Tibial artery (tissue), 4 donors: ENCODE measurements around the gene MACROD2.

Experiments
- DNase-seq, 2 donors: peaks; one replicate each; pipeline ENCODE4 v3.0.0-alpha.2; 2019
- H3K27ac ChIP-seq, 2 donors: fragments of 200-600 bp; sonication (generic) in 1 of 2; 1 replicate in 1 of 2; 2 replicates in 1 of 2; pipeline ENCODE4 v1.5.1; 2018 to 2019; ENCODE audit warnings: mild to moderate bottlenecking in 1 of 2
- H3K27me3 ChIP-seq, 2 donors: fragments of 200-600 bp; sonication (generic) in 1 of 2; one replicate each; pipeline versions ENCODE4 v1.5.1 to v1.6.0; 2016 to 2019
- H3K36me3 ChIP-seq, 3 donors: fragments of 200-600 bp; sonication (generic) in 2 of 3; one replicate each; pipeline ENCODE4 v1.5.1; 2016 to 2019; ENCODE audit warnings: mild to moderate bottlenecking in 2 of 3
- H3K4me1 ChIP-seq, 4 donors: fragments of 200-600 bp; sonication (generic) in 2 of 4; 1 replicate in 3 of 4; 2 replicates in 1 of 4; pipeline ENCODE4 v1.5.1; 2016 to 2019
- H3K4me3 ChIP-seq, 2 donors: fragments of 200-600 bp; sonication (generic) in 1 of 2; 1 replicate in 1 of 2; 2 replicates in 1 of 2; pipeline ENCODE4 v1.5.1; 2018 to 2019; ENCODE audit warnings: mild to moderate bottlenecking in 2 of 2
- H3K9me3 ChIP-seq, 3 donors: fragments of 200-600 bp; sonication (generic) in 1 of 3; one replicate each; pipeline ENCODE4 v1.5.1; 2016 to 2019
- intact Hi-C: fragments of 100-400 bp; cut with DNase I; formaldehyde crosslinking; loops from one replicate; pipeline ENCODE4 v1.15.0; 2023; ENCODE audit warnings: low total_unique reads
- TF ChIP-seq, protein P1 (sequence below), 2 experiments: fragments of 200-600 bp in 1 of 2; fragments of 450-650 bp in 1 of 2; IDR thresholded peaks; one replicate each; pipeline ENCODE4 v1.5.1; 2017 to 2019; ENCODE audit warnings: antibody characterized with exemption in 2 of 2, mild to moderate bottlenecking in 1 of 2, moderate library complexity in 1 of 2

The MACROD2 gene

GRCh38 chr20:15593081-15593480 lies 1597.8 kb downstream of the MACROD2 start:
- intact Hi-C loops = no loop called here

GRCh38 chr20:15594158-15594695 lies 1598.9 kb downstream of the MACROD2 start:
- TF ChIP-seq, protein P1, sequence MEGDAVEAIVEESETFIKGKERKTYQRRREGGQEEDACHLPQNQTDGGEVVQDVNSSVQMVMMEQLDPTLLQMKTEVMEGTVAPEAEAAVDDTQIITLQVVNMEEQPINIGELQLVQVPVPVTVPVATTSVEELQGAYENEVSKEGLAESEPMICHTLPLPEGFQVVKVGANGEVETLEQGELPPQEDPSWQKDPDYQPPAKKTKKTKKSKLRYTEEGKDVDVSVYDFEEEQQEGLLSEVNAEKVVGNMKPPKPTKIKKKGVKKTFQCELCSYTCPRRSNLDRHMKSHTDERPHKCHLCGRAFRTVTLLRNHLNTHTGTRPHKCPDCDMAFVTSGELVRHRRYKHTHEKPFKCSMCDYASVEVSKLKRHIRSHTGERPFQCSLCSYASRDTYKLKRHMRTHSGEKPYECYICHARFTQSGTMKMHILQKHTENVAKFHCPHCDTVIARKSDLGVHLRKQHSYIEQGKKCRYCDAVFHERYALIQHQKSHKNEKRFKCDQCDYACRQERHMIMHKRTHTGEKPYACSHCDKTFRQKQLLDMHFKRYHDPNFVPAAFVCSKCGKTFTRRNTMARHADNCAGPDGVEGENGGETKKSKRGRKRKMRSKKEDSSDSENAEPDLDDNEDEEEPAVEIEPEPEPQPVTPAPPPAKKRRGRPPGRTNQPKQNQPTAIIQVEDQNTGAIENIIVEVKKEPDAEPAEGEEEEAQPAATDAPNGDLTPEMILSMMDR (IDR thresholded peaks at IDR 0.05) = no peak
- intact Hi-C loops = no loop called here
- no peaks in the 10 kb centered on the region for H3K9me3 ChIP-seq

More at GRCh38 chr20:15593081-15593480, 1597.8 kb downstream of the MACROD2 start:
- no peaks in the 10 kb centered on the region for H3K36me3 ChIP-seq
- H3K27ac ChIP-seq = no peak overlapping the region
- H3K9me3 ChIP-seq = no peaks in the 10 kb centered on the region
- no peak for DNase-seq
- no peaks in the 10 kb centered on the region for H3K4me1 ChIP-seq
- H3K4me3 ChIP-seq = no peak overlapping the region
- TF ChIP-seq, protein P1 (IDR thresholded peaks at IDR 0.05) = no peak
- no peaks in the 10 kb centered on the region for H3K27me3 ChIP-seq

DNA sequence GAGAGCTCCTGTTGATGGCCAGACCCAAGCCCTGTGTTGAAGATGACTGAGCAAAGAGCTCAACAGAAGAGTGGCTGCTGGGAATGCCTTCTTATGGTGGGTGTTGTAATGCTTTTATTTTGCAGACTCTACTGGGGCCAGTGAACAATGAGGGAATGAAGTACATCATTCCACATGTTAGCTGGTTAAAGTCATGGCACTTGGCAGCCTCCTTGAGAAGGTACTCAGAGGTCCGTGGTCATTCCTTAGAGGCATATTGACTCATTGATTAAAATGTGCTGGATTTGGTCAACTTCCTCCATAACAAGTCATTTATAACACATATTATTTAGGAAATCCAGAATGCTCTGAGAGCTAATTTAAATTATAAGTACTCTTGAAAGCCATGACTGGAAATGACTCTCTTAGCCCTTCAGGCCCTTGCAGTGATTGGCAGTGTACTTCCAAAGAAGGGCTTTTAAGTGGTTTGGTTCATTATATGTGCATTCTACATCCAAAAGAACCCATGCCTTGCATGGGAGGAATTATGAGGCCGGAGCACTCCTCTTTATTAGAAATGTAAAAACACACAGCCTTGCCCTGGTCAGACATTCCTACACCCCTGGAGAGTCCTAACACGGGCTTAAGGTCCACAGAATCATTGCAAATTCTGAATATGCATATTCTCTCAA lies 1601.0 kb downstream of the MACROD2 start:
- intact Hi-C loops = no loop called here
- Histone ChIP-seq H3K4me3 (no peak overlapping the region), H3K9me3 (no peaks in the 10 kb centered on the region), H3K27me3 (no peaks in the 10 kb centered on the region), H3K36me3 (no peaks in the 10 kb centered on the region), H3K4me1 (no peaks in the 10 kb centered on the region), H3K27ac (no peak overlapping the region)
- TF ChIP-seq, protein P1 (IDR thresholded peaks at IDR 0.05) = no peak
- DNase-seq = no peak

More at GRCh38 chr20:15594158-15594695, 1598.9 kb downstream of the MACROD2 start:
- H3K36me3 ChIP-seq = no peaks in the 10 kb centered on the region
- no peaks in the 10 kb centered on the region for H3K27me3 ChIP-seq
- H3K4me1 ChIP-seq = no peaks in the 10 kb centered on the region
- H3K27ac ChIP-seq = no peak overlapping the region
- no peak for DNase-seq
- no peak overlapping the region for H3K4me3 ChIP-seq

- Histone ChIP-seq H3K27me3 (no peaks in the 10 kb centered on the region), H3K4me1 (no peaks in the 10 kb centered on the region), H3K36me3 (no peaks in the 10 kb centered on the region), H3K9me3 (no peaks in the 10 kb centered on the region), H3K27ac (no peak overlapping the region), H3K4me3 (no peak overlapping the region)
- intact Hi-C loops = no loop called here
- no peak for DNase-seq
- TF ChIP-seq, protein P1 (IDR thresholded peaks at IDR 0.05) = no peak
Measured at GRCh38 chr20:15597306-15597705, 1602.0 kb downstream of the MACROD2 start.

GRCh38 chr20:15599961-15600360 lies 1604.6 kb downstream of the MACROD2 start:
- TF ChIP-seq, protein P1 (IDR thresholded peaks at IDR 0.05) = no peak
- no peak overlapping the region for H3K4me3 ChIP-seq
- H3K4me1 ChIP-seq = peaks cover 0 to 17% (median 5%) of the 10 kb centered on the region in 4 donors
- H3K9me3 ChIP-seq = no peaks in the 10 kb centered on the region
- no peaks in the 10 kb centered on the region for H3K36me3 ChIP-seq
- no peak for DNase-seq
- H3K27ac ChIP-seq = no peak overlapping the region
- H3K27me3 ChIP-seq = no peaks in the 10 kb centered on the region
- intact Hi-C loops = no loop called here
